PFSK-1 (cell line): ENCODE data around the gene SHISA7.

Experiments used
- FOXP2 ChIP-seq: optimal IDR thresholded peaks from 2 replicates; pipeline ENCODE3; 2011; ENCODE audit warnings: borderline replicate concordance, control low read depth, inconsistent platforms; ENCODE audit not compliant: insufficient read depth; ENCODE audit errors: extremely low read length, extremely low read depth
- POLR2AphosphoS5 ChIP-seq: IDR thresholded peaks from 2 replicates; pipeline ENCODE4 v1.6.1; 2012; ENCODE audit warnings: low read depth, mild to moderate bottlenecking, control low read depth, low read length, moderate library complexity
- REST ChIP-seq, 2 experiments: IDR thresholded peaks; 2 replicates each; pipeline versions ENCODE4 v1.6.1 to v1.8.0; 2011 to 2012; ENCODE audit warnings: low read depth in 2 of 2, low read length in 2 of 2, control low read depth in 1 of 2, inconsistent platforms in 1 of 2, mild to moderate bottlenecking in 1 of 2, moderate library complexity in 1 of 2; ENCODE audit not compliant: insufficient read depth in 1 of 2
- SIN3A ChIP-seq: IDR thresholded peaks from 2 replicates; pipeline ENCODE4 v1.6.1; 2012; ENCODE audit warnings: mild to moderate bottlenecking, low read length, moderate library complexity, borderline replicate concordance; ENCODE audit not compliant: insufficient read depth
- TAF1 ChIP-seq: IDR thresholded peaks from 2 replicates; pipeline ENCODE4 v1.6.1; 2012; ENCODE audit warnings: low read length, control low read depth, borderline replicate concordance; ENCODE audit not compliant: insufficient read depth

SHISA7 gene

GRCh38 chr19:55431183-55431582 lies 11.9 kb downstream of the SHISA7 start:
- no peak for TF ChIP-seq FOXP2
- TF ChIP-seq REST (IDR thresholded peaks at IDR 0.05; ENCODE audit: insufficient read depth in 1 of 2, low read depth in 2 of 2, low read length in 2 of 2): no peak
- TF ChIP-seq SIN3A: no peak
- no peak for TF ChIP-seq POLR2AphosphoS5
- no peak for TF ChIP-seq TAF1

GRCh38 chr19:55426042-55426441 lies 17.1 kb downstream of the SHISA7 start:
- TF ChIP-seq FOXP2 (no peak), REST (IDR thresholded peaks at IDR 0.05; ENCODE audit: insufficient read depth in 1 of 2, low read depth in 2 of 2, low read length in 2 of 2) (no peak), TAF1 (no peak), POLR2AphosphoS5 (no peak), SIN3A (no peak)

DNA sequence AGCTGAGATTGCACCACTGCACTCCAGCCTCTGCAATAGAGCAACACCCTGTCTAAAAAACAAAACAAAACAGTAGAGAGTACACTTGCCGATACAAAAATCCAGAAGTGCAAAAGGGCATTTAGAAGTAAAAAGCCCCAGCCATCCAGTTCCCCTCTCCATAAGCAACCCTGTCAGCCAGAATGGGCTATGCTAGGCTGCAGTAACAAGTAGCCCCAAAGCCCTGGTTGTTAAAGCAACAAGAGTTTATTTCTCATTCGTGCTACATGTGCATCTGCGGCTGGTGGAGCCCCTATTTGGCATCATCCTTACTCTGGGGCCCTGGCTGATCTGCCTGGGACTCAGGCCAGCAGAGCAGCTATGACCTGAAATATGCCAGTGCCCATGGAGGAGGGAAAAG lies 18.6 kb downstream of the SHISA7 start:
- TF ChIP-seq TAF1: no peak
- TF ChIP-seq SIN3A: no peak
- TF ChIP-seq FOXP2: no peak
- no peak for TF ChIP-seq REST (IDR thresholded peaks at IDR 0.05; ENCODE audit: insufficient read depth in 1 of 2, low read depth in 2 of 2, low read length in 2 of 2)
- no peak for TF ChIP-seq POLR2AphosphoS5

- TF ChIP-seq POLR2AphosphoS5 (no peak), SIN3A (no peak), REST (IDR thresholded peaks at IDR 0.05; ENCODE audit: insufficient read depth in 1 of 2, low read depth in 2 of 2, low read length in 2 of 2) (no peak), FOXP2 (no peak), TAF1 (no peak)
Measured at GRCh38 chr19:55423225-55424005, 19.7 kb downstream of the SHISA7 start.
